ENCODE data around the gene ALOX15B.
A peak's percentile ranks its signal among the peaks of the same experiment; 100 is the strongest.

Gene ALOX15B, protein sequence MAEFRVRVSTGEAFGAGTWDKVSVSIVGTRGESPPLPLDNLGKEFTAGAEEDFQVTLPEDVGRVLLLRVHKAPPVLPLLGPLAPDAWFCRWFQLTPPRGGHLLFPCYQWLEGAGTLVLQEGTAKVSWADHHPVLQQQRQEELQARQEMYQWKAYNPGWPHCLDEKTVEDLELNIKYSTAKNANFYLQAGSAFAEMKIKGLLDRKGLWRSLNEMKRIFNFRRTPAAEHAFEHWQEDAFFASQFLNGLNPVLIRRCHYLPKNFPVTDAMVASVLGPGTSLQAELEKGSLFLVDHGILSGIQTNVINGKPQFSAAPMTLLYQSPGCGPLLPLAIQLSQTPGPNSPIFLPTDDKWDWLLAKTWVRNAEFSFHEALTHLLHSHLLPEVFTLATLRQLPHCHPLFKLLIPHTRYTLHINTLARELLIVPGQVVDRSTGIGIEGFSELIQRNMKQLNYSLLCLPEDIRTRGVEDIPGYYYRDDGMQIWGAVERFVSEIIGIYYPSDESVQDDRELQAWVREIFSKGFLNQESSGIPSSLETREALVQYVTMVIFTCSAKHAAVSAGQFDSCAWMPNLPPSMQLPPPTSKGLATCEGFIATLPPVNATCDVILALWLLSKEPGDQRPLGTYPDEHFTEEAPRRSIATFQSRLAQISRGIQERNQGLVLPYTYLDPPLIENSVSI

DNA sequence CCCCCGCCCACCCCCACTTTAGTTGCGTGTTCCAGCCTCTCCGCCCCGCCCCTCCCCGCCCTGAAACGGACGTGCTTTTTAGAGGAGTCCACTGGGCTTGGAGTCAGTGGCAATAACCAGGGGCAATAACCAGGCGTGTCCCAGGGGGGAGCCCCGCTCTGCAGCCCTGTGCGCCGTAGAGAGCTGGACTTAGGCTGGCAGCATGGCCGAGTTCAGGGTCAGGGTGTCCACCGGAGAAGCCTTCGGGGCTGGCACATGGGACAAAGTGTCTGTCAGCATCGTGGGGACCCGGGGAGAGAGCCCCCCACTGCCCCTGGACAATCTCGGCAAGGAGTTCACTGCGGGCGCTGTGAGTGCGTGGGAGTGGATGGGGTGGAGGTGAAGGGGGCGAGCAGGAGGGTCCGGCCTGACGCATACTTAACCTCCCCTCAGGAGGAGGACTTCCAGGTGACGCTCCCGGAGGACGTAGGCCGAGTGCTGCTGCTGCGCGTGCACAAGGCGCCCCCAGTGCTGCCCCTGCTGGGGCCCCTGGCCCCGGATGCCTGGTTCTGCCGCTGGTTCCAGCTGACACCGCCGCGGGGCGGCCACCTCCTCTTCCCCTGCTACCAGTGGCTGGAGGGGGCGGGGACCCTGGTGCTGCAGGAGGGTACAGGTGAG is at the start of gene ALOX15B:
TSS of gene ALOX15B (plus strand) at position 106 of the 657 bp plus-strand sequence. CDS start at position 203, 97 bp downstream.
- DNase-seq, result no peak
- in situ Hi-C loops (cut with HindIII; ENCODE audit: low pct_ligation_motif_present, low pct_unique_long_range_greater_than_20kb, low sequenced_read_pairs), result no loop called here

DNA sequence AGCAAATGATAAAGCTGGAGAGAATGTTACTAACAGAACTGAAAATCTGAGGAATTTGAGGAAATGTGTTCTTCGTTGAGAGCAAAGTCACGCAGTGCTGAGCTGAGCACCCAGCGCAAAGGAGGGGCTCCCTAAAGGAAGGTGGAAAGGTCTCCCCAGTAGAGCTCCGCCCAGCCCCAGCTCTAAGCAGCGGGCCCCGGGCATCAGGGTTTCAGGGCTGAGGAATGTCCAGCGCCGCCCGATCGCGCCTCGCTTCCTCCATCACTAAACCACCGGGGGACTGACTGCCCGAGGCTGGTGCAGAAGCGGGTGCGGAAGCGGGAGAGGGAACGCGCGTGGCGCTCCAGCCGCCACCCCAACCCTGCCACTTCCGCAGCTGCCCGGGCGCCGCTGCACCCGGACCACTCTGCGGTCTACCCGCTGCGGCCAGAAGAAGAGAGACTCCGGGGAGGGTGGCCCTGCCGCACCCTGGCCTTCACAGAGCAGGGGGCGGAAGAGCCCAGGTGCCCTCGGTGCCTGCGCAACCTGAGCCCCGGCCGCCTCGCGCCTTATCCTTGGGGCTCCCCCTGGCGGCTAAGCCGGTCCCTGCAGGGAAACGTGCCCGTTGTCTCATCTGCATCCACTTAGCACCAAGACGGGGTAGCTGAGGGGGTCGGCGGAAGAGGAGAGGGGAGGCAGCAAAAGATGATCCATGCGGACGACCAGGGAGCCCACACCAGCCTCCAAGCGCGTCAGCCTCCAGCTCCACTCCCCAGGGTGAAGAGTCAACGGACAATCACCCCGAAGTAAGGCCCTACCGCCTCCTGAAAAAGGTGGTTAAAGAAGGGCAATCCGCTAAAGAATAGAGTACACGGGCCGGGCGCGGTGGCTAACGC is 48.8 kb upstream of the ALOX15B start:
- in situ Hi-C loops (cut with HindIII; ENCODE audit: low pct_ligation_motif_present, low pct_unique_long_range_greater_than_20kb, low sequenced_read_pairs), result no loop called here
- peak; percentile 78 for DNase-seq

DNA sequence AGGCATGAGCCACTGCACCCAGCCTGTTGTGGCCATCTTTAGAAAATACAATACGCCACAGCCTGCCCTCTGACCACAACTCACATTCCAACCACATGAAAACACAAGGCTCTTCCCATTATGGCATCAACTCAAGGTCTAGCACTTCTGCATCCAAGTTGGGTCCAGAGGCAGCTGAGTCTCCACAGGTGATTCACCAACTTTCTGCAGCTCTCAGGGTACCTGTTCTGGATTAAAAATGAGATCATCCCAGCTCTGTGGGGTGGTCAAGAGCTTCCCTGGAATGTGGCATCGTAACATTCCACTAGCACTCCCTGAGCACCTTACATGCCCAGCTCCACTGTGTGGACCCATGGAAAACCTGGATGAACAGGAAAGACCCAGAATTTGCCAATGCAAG is 46.3 kb upstream of the ALOX15B start:
- in situ Hi-C loops (cut with HindIII; ENCODE audit: low pct_ligation_motif_present, low pct_unique_long_range_greater_than_20kb, low sequenced_read_pairs), result no loop called here
- DNase-seq, result peak; percentile 36

DNA sequence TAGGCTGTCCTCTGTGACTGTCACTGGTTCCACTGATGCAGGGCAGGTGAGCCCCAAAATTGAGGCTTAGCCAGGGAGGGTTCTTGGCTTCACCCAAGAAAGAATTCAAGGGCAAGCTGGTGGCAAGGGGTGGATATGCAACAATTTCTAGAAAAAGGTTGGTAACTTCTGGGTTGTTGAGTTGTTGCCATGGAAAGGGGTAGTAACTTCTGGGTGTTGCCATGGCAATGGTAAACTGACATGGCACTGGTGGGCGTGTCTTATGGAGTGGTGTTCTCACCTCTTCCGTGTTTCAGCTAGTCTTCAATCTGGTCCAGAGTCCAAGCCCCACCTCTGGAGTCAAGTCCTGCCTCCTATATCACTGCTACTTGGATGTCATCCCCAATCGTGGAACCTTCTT is 45.9 kb upstream of the ALOX15B start:
- in situ Hi-C loops (cut with HindIII; ENCODE audit: low pct_ligation_motif_present, low pct_unique_long_range_greater_than_20kb, low sequenced_read_pairs), result no loop called here
- DNase-seq, result no peak

DNA sequence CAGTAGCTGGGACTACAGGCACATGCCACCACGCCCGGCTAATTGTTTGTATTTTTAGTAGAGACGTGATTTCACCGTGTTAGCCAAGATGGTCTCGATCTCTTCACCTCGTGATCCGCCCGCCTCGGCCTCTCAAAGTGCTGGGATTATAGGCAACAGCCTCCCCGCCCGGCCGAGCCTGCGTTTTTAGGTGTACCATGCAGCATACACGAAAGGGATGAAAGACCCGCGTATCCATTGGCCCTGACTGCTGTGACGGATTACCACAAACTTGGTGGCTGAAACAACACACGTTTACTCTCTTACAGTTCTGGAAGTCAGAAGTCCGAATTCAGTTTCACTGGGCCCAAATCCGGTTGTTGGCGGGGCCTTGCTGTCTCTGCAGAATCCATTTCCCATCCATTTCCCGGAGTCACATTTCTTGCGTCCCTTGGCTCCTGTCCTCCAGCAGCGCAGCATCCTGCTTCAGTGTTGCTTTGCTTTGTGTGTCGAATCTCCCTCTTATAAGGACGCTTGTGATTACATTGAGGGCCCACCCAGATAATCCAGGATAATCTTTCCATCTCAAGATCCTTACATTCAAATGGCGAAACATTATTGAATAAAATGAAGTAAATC is 44.8 kb upstream of the ALOX15B start:
- in situ Hi-C loops (cut with HindIII; ENCODE audit: low pct_ligation_motif_present, low pct_unique_long_range_greater_than_20kb, low sequenced_read_pairs), result no loop called here
- no peak for DNase-seq

DNA sequence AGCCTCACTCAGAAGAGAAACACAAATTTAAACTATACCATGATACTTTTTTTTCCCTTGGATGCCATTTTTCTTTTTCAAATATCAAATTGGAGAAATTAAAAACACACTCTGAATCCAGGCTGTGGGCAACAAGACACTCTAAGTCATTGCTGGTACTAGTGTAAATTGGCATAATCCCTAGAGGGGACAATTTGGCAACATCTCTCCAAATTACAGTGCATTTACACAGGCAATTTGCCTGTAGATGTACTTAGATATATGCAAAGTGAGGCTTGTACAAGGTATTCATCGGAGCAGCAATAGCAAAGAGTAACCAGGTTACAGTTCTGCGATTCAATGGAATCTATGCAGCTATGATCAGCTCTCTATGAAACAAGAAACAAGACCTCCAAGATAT is 43.1 kb upstream of the ALOX15B start:
- in situ Hi-C loops (cut with HindIII; ENCODE audit: low pct_ligation_motif_present, low pct_unique_long_range_greater_than_20kb, low sequenced_read_pairs), result no loop called here
- no peak for DNase-seq

DNA sequence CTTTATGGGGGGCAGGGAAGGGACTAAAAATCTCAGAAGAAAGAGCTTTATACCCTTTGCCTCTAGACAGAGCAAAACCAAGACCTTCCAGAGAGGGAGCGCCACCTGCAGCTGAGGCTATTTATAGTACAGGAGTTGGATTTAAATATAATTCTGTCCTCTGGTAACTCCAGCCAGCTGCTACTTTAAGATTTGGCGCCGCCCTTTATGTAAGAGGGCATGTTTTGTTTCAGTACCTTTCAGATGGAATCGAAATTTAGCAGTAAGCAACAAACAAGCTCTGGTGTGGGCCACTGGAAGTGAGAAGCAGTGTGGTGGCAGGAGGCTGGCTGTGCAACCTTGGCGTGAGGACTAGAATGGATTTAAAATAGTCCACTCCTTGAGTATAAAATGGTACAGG is 41.7 kb upstream of the ALOX15B start:
- in situ Hi-C loops (cut with HindIII; ENCODE audit: low pct_ligation_motif_present, low pct_unique_long_range_greater_than_20kb, low sequenced_read_pairs), result no loop called here
- DNase-seq, result peak; percentile 31

DNA sequence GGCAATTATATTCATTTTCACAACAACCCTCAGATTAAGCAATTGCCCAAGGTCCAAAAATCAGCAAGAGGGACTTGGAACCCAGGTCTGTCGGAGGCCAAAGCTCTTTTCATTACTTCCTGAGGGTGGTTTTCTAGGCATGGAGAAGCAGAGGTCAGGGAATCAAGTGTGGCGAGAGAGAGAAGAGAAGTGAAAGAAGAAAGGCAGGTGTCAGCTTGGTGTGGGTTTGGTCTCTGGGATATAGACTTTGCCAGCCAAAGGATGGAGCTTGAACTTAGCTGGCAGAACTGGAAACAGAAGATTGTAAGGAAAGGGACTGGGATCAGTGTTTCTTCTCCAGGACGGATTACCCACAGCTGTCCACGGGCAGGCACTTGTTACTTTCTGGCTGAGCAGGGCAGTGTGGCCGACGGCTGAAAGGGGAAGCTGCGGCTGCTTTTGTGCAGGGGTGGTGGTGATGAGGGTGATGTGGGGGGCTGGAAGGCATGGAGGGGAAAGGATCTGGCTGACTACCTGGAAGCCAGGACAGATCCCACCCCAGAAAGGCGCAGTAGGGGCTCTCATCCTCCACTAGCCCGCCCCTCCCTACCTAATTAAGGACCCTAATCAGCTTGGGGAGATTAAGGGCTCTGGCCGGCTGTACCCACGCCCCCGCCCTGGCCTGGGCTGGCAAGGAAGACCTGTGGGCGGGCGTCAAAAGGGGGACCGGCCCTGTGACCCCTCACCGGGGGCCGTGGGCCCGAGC is 36.7 kb upstream of the ALOX15B start, which contains the start of gene GUCY2D:
TSS of gene GUCY2D (plus strand) at position 640 of the 745 bp plus-strand sequence. CDS start 433 bp downstream, outside the sequence.
- no peak for DNase-seq
- in situ Hi-C loops (cut with HindIII; ENCODE audit: low pct_ligation_motif_present, low pct_unique_long_range_greater_than_20kb, low sequenced_read_pairs), result no loop called here

DNA sequence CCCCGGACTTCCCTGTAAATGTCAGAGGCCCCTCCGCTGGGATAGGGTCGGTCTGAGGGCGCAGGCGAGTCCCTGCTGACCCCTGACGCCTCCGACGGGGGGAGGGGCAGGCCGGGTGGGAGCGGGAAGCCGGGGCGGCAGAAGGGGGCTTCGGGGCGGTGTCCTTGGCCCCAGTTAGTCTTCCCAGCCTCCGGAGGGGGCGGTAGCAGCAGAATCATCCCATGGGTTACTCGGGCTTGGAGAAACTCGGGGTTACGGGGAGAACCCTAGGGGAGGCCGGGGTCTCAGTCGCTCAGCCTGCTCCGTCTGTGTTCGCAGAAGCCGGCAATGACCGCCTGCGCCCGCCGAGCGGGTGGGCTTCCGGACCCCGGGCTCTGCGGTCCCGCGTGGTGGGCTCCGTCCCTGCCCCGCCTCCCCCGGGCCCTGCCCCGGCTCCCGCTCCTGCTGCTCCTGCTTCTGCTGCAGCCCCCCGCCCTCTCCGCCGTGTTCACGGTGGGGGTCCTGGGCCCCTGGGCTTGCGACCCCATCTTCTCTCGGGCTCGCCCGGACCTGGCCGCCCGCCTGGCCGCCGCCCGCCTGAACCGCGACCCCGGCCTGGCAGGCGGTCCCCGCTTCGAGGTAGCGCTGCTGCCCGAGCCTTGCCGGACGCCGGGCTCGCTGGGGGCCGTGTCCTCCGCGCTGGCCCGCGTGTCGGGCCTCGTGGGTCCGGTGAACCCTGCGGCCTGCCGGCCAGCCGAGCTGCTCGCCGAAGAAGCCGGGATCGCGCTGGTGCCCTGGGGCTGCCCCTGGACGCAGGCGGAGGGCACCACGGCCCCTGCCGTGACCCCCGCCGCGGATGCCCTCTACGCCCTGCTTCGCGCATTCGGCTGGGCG is 35.9 kb upstream of the ALOX15B start:
- in situ Hi-C loops (cut with HindIII; ENCODE audit: low pct_ligation_motif_present, low pct_unique_long_range_greater_than_20kb, low sequenced_read_pairs), result no loop called here
- no peak for DNase-seq

DNA sequence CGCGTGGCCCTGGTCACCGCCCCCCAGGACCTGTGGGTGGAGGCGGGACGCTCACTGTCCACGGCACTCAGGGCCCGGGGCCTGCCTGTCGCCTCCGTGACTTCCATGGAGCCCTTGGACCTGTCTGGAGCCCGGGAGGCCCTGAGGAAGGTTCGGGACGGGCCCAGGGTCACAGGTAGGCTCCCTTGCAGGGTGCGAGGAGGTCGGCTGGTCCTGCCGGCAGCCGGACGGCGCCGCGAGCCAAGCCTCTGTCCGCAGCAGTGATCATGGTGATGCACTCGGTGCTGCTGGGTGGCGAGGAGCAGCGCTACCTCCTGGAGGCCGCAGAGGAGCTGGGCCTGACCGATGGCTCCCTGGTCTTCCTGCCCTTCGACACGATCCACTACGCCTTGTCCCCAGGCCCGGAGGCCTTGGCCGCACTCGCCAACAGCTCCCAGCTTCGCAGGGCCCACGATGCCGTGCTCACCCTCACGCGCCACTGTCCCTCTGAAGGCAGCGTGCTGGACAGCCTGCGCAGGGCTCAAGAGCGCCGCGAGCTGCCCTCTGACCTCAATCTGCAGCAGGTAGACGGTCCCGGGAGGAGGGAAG is 35.2 kb upstream of the ALOX15B start:
- in situ Hi-C loops (cut with HindIII; ENCODE audit: low pct_ligation_motif_present, low pct_unique_long_range_greater_than_20kb, low sequenced_read_pairs), result no loop called here
- DNase-seq, result no peak

DNA sequence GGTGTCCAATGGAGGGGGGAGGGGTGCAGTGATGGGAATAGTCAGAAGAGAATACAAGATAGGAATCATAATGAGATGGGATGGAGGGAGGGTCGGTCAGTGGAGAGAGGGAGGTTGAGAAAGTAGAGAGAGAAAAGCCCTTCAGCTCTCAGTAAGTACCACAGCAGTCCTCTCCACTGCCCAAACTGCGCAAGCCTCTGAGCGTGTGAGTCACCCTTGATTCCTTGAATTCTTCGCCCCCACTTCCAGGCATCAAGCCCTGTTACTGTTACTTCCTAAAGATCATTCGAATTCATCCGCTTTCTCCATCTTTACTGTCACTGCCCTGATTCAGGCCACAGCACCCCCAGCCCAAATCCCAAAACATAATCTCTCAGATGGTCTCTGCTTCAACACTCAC is 34.0 kb upstream of the ALOX15B start:
- in situ Hi-C loops (cut with HindIII; ENCODE audit: low pct_ligation_motif_present, low pct_unique_long_range_greater_than_20kb, low sequenced_read_pairs), result no loop called here

DNA sequence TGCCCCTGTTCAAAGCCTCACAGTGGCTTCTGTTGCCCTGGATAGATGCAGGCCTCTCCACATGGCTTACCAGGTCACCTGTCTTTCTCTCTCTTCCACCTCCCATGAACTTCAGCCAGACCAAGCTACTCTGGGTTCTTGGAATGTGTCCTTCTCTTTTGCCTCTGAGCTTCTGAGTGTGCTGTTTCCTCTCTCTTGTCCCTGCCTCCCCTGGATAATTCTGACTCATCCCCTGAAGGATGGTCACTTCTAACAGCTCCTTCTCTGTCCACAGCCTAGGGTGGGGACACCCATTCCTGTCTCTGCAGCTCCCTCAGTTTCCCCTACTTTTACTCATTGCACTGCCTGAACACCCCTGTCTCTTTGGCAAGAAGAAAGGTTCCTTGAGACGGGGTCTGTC is 33.5 kb upstream of the ALOX15B start:
- in situ Hi-C loops (cut with HindIII; ENCODE audit: low pct_ligation_motif_present, low pct_unique_long_range_greater_than_20kb, low sequenced_read_pairs), result no loop called here
- no peak for DNase-seq

More for the DNA sequence above, 34.0 kb upstream of the ALOX15B start:
- DNase-seq, result no peak

DNA sequence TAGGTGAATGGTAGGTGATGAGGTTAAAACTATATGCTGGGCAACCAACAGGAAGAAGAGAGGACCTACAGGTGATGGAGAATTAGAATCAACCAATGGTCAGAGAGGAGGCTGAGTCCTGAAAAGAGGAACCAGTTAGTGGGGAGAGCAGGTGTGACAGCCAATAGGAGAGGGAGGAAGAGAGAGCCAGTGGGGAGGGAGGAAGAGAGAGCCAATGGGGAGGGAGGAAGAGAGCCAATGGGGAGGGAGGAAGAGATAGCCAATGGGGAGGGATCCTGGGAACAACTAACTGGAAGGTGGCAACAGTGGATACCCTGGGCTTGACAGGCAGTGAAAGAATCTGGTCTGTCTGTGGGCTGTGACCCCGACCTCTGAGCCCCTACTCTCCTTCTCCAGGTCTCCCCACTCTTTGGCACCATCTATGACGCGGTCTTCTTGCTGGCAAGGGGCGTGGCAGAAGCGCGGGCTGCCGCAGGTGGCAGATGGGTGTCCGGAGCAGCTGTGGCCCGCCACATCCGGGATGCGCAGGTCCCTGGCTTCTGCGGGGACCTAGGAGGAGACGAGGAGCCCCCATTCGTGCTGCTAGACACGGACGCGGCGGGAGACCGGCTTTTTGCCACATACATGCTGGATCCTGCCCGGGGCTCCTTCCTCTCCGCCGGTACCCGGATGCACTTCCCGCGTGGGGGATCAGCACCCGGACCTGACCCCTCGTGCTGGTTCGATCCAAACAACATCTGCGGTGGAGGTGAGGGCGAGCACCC is 32.7 kb upstream of the ALOX15B start:
- in situ Hi-C loops (cut with HindIII; ENCODE audit: low pct_ligation_motif_present, low pct_unique_long_range_greater_than_20kb, low sequenced_read_pairs), result no loop called here
- no peak for DNase-seq

DNA sequence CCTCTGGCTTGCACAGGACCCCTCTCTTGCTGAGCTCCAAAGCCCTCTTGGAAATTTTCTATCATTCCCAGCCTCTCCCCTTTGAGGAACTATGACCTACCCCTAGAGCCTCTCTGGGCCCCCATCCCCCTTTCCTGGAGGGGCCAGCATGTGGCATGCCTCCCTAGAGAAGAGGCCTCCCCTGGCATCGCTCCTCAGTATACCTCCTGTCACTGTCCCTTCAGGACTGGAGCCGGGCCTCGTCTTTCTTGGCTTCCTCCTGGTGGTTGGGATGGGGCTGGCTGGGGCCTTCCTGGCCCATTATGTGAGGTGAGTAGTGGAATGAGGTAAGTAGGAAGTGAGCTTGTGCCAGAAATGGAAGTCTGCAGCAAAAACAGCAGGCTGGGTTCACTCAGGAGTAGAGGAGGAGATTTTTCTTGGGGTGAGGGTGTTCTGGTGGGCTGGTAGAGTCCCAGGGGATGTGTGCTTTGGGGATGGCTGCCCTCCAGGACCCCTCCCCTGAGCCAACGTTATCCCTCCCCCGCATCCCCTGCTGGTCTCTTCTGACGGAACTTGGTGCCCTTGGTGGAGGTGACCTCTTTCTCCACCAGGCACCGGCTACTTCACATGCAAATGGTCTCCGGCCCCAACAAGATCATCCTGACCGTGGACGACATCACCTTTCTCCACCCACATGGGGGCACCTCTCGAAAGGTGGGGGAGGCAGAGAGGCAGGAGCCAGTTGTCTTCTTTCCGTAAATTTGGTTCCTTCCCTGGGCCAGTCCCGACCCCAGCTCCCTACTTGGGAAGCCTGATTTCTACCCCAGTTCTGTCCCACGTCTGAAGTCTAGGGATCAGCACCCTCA is 31.8 kb upstream of the ALOX15B start:
- no peak for DNase-seq
- in situ Hi-C loops (cut with HindIII; ENCODE audit: low pct_ligation_motif_present, low pct_unique_long_range_greater_than_20kb, low sequenced_read_pairs), result no loop called here

DNA sequence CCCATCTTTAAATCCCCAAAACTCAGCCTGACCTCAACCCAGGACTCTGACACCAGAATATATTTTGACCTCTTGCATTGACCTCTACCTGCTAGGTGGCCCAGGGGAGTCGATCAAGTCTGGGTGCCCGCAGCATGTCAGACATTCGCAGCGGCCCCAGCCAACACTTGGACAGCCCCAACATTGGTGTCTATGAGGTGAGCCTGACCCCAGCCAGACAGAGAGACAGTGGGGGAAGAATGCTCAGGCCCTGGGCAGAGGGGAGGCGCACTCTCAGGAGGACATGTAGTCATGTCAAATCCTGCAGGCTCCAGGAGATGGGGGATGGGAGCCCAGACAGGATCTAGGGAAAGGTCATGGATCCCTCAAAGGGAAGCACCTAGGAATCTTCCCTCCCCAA is 31.0 kb upstream of the ALOX15B start:
- DNase-seq, result no peak
- in situ Hi-C loops (cut with HindIII; ENCODE audit: low pct_ligation_motif_present, low pct_unique_long_range_greater_than_20kb, low sequenced_read_pairs), result no loop called here

All from ACHN (cell line).